ENCODE data around the gene FBXO21.

FBXO21 gene

GRCh38 chr12:117162167-117162539 is 28.1 kb downstream of the FBXO21 start:
- no peak for DNase-seq

DNA sequence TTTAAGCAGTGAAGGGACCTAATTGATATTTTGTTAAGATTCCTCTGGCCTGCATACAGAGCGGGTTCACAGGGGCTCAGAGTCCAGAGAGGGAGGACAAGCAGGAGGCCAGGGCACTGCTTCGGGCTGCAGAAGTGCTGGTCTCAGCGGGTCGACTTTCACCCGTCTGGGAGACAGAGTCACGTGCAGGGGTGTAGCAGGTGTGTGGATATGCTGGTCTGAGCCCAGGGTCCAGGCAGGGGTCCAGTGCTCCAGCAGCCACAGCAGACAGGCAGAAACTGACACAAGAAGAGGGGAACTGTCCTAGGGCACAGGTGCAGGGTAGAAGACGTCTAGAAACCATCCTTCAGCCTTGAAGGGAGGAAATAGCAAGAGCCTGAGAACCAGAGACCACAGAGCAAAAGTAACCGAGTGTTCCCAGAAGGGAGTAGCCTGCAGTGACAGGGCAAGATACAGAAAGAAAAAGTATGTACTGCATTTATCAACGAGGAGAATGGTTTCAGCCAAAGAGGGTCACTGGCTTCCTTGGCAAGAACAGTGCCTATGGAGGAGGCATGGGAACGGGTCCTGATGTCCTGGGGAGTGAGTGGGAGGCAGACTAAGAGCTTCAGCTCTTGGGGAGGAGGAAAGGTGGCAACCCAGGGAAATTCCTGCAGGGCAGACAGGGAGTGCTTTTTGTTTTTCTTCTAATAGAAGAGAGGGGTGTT is 28.7 kb downstream of the FBXO21 start:
- DNase-seq, result no peak

DNA sequence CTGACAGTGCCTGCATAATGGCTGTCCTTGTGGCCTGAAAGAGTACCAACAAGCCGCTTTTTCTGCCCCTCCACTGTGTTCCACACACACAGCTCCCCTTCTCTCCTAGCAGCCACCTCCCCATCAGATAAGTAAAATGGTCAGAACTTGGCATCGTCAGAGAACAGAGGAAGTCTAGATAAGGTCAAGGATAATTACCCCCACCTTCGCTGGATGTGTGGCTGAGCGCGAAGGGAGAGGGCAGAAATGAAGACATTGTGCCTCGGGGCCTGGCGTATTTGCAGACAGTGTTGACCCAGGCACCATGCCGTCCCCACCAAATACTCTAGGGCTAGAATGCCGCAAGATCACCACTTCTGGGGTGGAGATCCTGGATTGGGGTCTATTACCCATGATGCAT is 30.6 kb downstream of the FBXO21 start:
- no peak for DNase-seq

DNA sequence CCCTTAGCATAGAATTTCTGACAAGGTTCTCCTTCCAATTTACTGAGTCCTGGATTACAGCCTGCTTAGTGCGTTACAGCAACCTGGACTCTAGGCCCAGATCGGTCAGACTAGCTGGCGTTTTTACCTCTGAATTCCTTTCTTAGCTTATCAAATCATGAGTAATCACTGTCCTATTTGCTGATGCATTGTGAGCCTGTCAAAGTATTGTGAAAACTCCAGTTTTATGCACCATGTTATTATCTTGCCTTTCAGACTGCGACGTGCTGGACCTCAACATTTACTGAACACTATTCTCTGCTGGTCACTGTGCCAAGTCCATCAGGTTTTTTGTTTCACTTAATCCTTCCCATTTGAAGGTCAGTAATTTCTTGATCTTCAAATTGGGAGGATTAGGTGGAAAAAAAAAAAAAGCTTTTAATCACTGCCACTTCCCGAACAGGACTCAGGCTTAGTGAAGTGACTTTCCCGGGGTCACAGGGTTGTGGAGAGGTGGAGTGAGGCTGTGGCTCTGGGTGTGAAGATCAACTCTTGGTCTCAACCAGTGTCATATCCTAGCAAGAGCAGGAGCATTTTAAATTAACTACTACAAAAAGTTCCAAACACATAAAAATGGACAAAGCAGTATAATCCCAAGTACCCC is 31.2 kb downstream of the FBXO21 start:
- no peak for DNase-seq

GRCh38 chr12:117158096-117158495 is 32.2 kb downstream of the FBXO21 start:
- no peak for DNase-seq

GRCh38 chr12:117155278-117156060 is 34.8 kb downstream of the FBXO21 start:
- peak; percentile 22 for DNase-seq

DNA sequence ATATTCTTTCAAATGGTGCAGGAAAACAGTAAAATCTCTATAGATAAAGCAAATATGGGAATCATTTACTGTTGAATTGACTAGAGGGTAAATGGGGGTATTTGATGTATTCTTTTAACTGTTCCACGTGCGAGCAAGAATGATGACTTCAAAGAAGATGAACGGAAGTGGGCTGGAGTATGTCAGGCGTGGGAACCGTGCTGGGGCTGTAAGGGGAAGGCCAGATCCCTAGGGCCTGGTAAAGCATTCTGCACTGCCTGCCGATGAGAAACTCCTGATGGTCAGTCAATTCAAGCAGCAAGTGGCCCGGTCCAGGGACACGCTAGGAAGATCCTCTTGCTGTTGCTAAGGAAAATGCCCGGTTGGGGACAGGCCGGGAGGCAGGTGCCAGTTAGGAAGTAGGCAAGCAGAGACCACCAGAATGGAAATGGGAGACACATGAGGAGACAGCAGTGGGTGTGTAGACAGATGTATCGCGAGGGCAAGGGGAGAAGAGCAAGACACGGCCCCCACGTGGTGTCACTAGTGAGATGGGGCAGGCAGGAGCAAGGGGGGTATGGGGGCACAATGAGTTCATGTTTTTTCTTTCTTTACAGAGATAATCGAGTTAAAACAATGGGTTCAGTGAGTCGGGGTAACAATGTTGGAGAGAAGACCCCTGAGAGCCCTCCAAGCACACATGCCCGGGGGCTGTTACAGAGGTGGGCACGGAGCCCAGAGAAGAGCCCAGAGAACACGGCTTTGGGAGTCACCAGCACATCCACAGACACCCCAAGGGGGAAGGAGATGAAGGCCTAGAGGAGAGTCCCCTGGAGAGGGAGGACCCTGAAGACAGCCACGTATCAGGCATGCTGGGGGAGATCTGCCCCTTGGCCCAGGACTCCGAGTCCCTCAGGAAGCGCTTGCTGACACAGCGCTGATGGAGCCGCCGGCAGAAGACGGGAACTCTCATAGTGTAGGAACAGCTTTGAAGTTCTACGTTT is 37.2 kb downstream of the FBXO21 start:
- no peak for DNase-seq

GRCh38 chr12:117151403-117152031 is 38.8 kb downstream of the FBXO21 start:
- no peak for DNase-seq

DNA sequence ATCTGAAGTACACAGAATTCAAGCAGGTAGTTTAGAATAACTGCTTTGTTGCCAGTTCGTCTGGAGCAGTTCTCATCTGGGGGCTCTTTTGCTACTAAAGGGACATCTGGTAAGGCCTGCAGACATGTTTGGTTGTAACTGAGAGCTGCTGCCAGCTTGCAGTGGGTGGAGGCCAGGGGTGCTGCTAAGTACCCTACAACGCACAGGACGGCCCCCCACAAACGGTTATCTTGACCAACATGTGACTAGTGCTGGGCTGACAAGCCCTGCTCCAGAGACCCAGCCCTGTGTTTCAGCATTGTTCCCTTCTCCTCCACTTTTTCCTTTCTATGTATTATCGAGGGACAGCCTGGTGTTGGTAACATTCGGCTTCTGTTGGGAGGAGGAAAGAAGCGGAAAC is 40.8 kb downstream of the FBXO21 start:
- DNase-seq, result no peak

DNA sequence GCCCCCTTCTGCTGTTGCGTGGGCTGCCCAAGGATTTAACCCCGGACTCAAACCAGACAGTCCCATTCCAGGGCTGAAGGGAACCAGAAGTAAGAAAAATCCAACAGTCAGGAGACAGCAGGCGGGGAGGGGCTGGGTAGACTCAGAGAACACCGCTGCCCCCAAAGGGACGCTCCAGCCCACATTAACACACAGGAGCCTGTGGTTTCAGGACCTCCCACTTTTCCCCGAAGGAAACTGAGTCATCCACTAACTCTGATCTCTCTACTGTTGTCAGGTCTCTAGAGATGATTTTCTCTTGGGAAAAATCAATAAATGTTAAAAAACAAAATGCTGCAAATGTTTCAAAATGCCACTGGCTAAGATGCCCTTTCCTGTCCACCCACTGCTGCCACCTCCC is 41.6 kb downstream of the FBXO21 start:
- DNase-seq, result no peak

- DNase-seq, result no peak
Measured at GRCh38 chr12:117147639-117148038, 42.6 kb downstream of the FBXO21 start.

GRCh38 chr12:117145597-117146154 is 44.6 kb downstream of the FBXO21 start:
- DNase-seq, result no peak

DNA sequence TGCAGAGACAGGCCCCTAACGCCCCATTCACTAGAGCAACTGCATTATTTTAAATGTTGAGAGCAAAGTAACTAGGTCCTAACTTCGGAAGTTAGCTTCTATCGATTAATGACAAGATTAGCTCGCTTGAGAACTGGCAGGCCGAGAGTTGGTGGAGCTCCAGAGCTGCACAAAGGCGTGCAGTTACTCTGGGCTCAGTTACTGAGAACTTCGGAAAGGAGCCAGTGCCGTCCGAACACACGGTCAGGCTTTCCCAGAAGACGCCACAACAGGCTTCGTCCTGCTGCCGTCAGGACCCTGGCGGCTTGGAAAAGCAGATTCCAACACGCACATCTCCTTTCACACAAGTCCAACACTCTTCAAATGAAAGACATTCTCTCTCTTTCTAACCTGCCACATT is 45.7 kb downstream of the FBXO21 start:
- no peak for DNase-seq

GRCh38 chr12:117143008-117143532 is 47.2 kb downstream of the FBXO21 start:
- peak; percentile 40 for DNase-seq

DNA sequence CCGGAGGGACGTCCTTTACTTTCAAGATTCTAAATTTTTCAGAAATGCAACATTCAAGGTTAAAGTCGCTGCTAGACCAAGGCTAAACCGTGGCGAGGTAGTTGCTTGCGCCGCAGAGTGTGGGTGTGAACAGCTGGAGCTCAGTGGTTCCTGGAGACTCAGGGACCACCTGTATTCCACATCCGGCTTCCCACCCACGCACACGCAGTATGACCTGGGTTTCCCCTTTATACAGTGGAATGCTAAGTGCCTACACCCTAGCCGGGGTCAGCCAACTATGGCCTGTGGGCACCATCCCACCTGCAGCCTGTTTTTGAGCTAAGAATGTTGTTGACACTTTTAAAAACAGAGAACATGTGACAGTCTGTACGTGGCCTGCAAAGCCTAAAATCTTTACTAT is 48.2 kb downstream of the FBXO21 start:
- DNase-seq, result no peak

GRCh38 chr12:117141097-117141898 is 49.0 kb downstream of the FBXO21 start:
- DNase-seq, result no peak

- no peak for DNase-seq
Measured at GRCh38 chr12:117140397-117141096, 49.7 kb downstream of the FBXO21 start.

DNA sequence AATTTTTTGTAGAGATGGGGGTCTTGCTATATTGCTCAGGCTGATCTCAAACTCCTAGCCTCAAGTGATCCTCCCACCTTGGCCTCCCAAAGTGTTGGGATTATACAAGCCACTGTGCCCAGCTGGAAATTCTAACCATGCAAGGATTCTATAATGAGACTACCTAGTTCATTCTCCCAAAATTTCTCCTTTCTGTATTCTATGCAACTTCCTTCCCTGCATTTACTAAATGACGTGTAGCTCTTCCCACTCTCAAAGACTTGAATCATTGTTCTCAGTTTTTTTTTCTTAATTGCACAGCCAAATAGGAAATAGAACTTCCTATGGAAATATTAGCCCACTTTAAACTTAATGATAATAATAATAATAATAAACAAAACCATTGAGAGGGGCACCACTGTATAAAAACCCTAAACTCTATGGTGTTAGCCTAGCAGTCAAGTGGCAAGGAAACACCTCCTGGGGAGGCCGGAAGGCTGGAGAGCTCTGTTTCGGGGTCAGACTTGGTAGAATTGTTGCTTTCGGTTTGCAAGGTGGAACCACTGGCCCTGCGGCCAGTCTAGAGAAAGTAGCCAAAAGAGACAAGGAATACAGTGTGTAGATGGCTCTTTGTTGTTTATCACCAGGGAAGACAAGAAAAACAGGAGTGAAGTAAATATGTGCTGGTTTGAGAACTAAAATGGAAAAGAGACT is 51.1 kb downstream of the FBXO21 start:
- no peak for DNase-seq

GRCh38 chr12:117134721-117135120 is 55.5 kb downstream of the FBXO21 start:
- no peak for DNase-seq
